Testis (tissue), 3 donors: Measurements from ENCODE around the gene RNF180. TPM values are rescaled to one million over a fixed set of nuclear protein-coding genes. Genes with fewer than 3 reads are reported as not detected.
"Not testable (repeated sequence)": the region's sequence is repeated elsewhere in the genome, so short reads cannot be mapped to it uniquely, and the experiment has no call there.

Experiments
- DNase-seq: peaks from one replicate; pipeline ENCODE4 v3.0.0-alpha.2; 2019
- H3K27ac ChIP-seq, 2 donors: fragments of 200-600 bp; sonication (generic); one replicate each; pipeline ENCODE4 v1.5.1; 2019
- H3K27me3 ChIP-seq: fragments of 200-600 bp; sonication (generic); one replicate; pipeline ENCODE4 v1.5.1; 2019
- H3K36me3 ChIP-seq: fragments of 200-600 bp; sonication (generic); one replicate; pipeline ENCODE4 v1.5.1; 2017; ENCODE audit warnings: low read depth; ENCODE audit errors: missing control alignments
- H3K4me1 ChIP-seq: fragments of 200-600 bp; sonication (generic); one replicate; pipeline ENCODE4 v1.5.1; 2019
- H3K4me3 ChIP-seq, 2 donors: fragments of 200-600 bp; sonication (generic); one replicate each; pipeline ENCODE4 v1.5.1; 2017 to 2019
- H3K9me3 ChIP-seq: fragments of 200-600 bp; sonication (generic); one replicate; pipeline ENCODE4 v1.5.1; 2017
- CTCF ChIP-seq, 3 experiments: fragments of 450-650 bp in 2 of 3; fragments of 200-600 bp in 1 of 3; sonication (generic) in 1 of 3; IDR thresholded peaks; one replicate each; pipeline ENCODE4 v1.5.1; 2016 to 2019; ENCODE audit warnings: antibody characterized with exemption in 3 of 3, mild to moderate bottlenecking in 2 of 3, moderate library complexity in 1 of 3
- POLR2A ChIP-seq: fragments of 450-650 bp; IDR thresholded peaks from one replicate; pipeline ENCODE4 v1.6.1; 2017; ENCODE audit warnings: antibody characterized with exemption, mild to moderate bottlenecking, moderate library complexity
- WGBS, 2 donors: methylation state at CpG; one replicate each; pipeline ENCODE4 v1.1.5; 2018; 5-methylcytosine and 5-hydroxymethylcytosine counted together
- intact Hi-C: fragments of 100-400 bp; cut with DNase I; formaldehyde crosslinking; loops from one replicate; pipeline ENCODE4 v1.15.1; 2023; ENCODE audit warnings: low total_unique reads
- polyA plus RNA-seq: library from polyadenylated mRNA; stranded (reverse); fragments of 350-450 nt; fragmentation: Illumina TruSeq; extraction: RNeasy Lipid Tissue Mini Kit (QIAGEN cat#74804); gene quantifications from one replicate; pipeline ENCODE4 v1.2.3, GENCODE V29; 2014; ENCODE audit warnings: low read depth, low replicate concordance; ENCODE audit not compliant: insufficient read depth
- total RNA-seq, 2 donors: library from RNA; depleted of rRNA; stranded (reverse); fragments of >200 nt; gene quantifications; one replicate each; pipeline ENCODE4 v1.2.3, GENCODE V29; 2016

Gene RNF180
- total and polyA plus RNA-seq, 3 donors from 2014 or later, result 4.5 to 25.6 (median 23.1) TPM

GRCh38 chr5:64285188-64286130 is 119.8 kb downstream of the RNF180 start:
- no peaks in the 10 kb centered on the region for H3K36me3 ChIP-seq
- no peaks in the 10 kb centered on the region for H3K9me3 ChIP-seq
- intact Hi-C loops, result no loop called here
- 86 to 94% methylated on average over 5 to 8 of the region's 8 CpGs for WGBS, 2 donors
- H3K4me1 ChIP-seq, result no peaks in the 10 kb centered on the region
- no peak overlapping the region for H3K4me3 ChIP-seq
- no peaks in the 10 kb centered on the region for H3K27me3 ChIP-seq
- no peak overlapping the region for H3K27ac ChIP-seq
- no peak for TF ChIP-seq POLR2A
- no peak for TF ChIP-seq CTCF (IDR thresholded peaks at IDR 0.05)
- DNase-seq, result no peak

- no peak for DNase-seq
- Histone ChIP-seq H3K36me3 (no peaks in the 10 kb centered on the region), H3K4me3 (no peak overlapping the region), H3K27me3 (no peaks in the 10 kb centered on the region), H3K27ac (no peak overlapping the region), H3K9me3 (no peaks in the 10 kb centered on the region), H3K4me1 (no peaks in the 10 kb centered on the region)
- TF ChIP-seq CTCF (IDR thresholded peaks at IDR 0.05) (no peak), POLR2A (no peak)
- WGBS, 2 donors, result 95 to 100% methylated on average over 1 of the region's 1 CpG
- intact Hi-C loops, result no loop called here
Measured at GRCh38 chr5:64286381-64286780, 120.7 kb downstream of the RNF180 start.

- H3K9me3 ChIP-seq, intact Hi-C loops, H3K27me3 ChIP-seq, H3K4me3 ChIP-seq, H3K4me1 ChIP-seq, H3K36me3 ChIP-seq, H3K27ac ChIP-seq: not testable (repeated sequence)
- DNase-seq, result peak; percentile 19
- 54 to 69% methylated on average over 2 of the region's 2 CpGs for WGBS, 2 donors
Measured at GRCh38 chr5:64288496-64288895, 122.9 kb downstream of the RNF180 start.

GRCh38 chr5:64292611-64293215 is 127.1 kb downstream of the RNF180 start:
- no peak for DNase-seq
- H3K4me1 ChIP-seq, result no peaks in the 10 kb centered on the region
- no peaks in the 10 kb centered on the region for H3K9me3 ChIP-seq
- H3K36me3 ChIP-seq, result no peaks in the 10 kb centered on the region
- intact Hi-C loops, result no loop called here
- TF ChIP-seq POLR2A (no peak), CTCF (IDR thresholded peaks at IDR 0.05) (no peak)
- H3K27ac ChIP-seq, result no peak overlapping the region
- no peaks in the 10 kb centered on the region for H3K27me3 ChIP-seq
- no peak overlapping the region for H3K4me3 ChIP-seq
- WGBS, 2 donors, result 89 to 100% methylated on average over 1 to 2 of the region's 3 CpGs

GRCh38 chr5:64295101-64295500 is 129.5 kb downstream of the RNF180 start:
- Histone ChIP-seq H3K9me3 (no peaks in the 10 kb centered on the region), H3K4me3 (no peak overlapping the region), H3K27me3 (no peaks in the 10 kb centered on the region), H3K4me1 (no peaks in the 10 kb centered on the region), H3K27ac (no peak overlapping the region), H3K36me3 (no peaks in the 10 kb centered on the region)
- TF ChIP-seq CTCF (IDR thresholded peaks at IDR 0.05), result no peak
- no peak for TF ChIP-seq POLR2A
- no peak for DNase-seq
- WGBS, 2 donors, result 92 to 95% methylated on average over 1 of the region's 1 CpG
- intact Hi-C loops, result no loop called here
